ENCODE results near the gene FAM53B.

The FAM53B gene

DNA sequence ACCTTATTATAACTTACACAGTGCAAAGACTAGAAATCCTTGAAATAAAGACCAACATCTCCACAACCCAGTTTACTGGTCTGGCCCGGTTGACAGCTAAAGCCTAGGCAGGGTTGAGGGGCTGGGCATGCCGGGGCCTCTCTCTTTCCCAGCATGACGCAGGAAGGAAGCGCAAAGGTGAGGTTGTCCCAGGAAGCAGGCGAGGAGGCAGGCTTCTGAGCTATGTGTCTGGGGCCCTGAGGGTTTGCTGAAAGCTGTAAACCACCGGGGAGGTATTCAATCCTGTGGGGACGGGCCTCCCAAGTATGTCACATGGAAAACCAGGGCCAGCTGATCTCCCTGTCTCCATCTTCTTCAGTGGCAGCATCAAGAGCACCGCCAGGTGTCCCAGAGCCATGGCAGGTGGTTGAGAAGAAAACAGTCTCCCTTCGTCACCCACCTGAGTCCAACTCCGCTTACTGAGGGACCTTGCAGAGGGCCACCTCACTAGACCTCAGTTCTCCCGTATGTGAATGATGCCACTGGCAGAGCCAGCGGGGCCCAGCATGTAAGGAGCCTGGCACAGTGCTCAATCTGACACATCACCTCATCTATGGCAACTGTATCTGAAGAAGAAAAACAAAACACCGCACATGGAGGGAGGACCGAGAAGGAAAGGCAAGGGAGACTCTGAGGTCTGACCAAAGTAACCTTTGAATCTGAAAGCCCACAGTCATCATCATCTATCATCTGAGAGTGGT lies 49.5 kb downstream of the FAM53B start:
- DNase-seq, result no peak

DNA sequence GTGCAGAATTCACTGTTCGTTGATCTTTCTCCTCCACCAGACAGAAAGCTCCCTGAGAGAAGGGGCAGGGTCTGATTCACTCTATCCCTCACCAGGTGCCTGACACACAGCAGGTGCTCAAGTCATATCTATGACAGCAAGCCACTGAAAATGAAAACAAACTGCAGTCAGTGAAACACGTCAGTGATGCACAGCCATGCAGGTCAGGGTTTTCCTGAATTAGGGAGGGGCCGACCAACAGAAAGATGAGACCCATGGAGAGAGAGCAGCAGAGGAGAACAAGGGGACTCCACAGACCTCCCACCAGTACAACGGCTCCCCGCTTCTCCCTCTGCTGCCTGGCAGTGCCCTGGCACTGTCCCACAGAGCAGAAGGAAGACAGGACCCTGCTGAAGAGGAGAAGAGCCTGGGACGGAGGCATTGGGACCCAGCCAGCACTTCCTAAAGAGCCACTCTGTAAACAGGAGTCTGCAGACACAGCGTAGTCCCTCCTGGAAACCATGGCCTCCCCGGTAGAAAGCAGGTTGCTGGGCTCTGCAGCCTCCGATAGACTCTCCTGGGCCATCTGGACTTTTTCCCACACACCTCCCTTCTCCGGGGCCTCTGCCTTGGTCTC lies 50.3 kb downstream of the FAM53B start:
- DNase-seq, result no peak

GRCh38 chr10:124693396-124693795 lies 50.8 kb downstream of the FAM53B start:
- peak; percentile 55 for DNase-seq

DNA sequence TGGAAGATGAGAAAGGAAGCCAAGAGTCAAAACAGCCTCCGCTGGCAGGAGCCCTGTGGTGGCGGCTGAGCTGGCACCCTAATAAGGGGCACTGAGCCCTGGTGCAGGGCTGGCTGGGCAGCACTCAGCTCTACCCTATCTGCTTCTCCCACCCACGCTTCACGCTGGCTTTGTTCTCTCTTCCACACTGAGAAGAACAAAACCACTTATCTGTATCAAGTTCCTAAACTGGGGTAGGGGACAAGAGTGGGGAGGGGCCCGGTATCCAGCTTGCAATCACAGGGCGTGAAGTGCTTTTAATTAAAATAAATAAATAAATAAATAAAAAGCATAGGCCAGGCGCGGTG lies 52.1 kb downstream of the FAM53B start:
- no peak for DNase-seq

GRCh38 chr10:124691421-124692099 lies 52.6 kb downstream of the FAM53B start:
- DNase-seq, result no peak

GRCh38 chr10:124691002-124691401 lies 53.2 kb downstream of the FAM53B start:
- DNase-seq, result peak; percentile 92

DNA sequence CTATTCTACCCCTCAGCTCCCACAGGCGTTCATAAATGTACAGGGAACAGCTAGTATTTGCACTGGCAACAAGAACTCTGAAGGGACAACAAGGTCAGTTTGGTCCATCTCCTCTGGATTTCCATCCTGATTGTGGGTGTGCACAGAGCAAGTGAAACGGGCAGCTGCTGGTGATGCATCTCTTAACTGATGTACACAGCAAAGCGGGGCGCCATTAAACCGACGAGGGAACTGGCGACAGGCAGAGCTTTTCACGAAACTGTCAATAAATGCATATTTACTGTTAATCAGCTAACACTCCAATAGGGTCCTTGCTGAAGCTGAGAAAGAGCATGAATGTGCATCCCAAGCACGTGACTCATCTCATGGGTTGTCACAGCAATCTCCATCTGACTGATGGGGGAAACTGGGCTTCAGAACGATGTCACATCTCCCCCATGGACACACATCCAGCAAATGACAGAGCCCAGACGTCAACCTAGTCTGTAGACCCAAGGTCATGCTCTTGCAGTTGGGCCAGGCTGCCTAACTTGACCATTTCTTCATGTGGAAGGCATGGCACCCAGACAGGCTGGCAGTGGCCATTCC lies 54.2 kb downstream of the FAM53B start:
- DNase-seq, result no peak

DNA sequence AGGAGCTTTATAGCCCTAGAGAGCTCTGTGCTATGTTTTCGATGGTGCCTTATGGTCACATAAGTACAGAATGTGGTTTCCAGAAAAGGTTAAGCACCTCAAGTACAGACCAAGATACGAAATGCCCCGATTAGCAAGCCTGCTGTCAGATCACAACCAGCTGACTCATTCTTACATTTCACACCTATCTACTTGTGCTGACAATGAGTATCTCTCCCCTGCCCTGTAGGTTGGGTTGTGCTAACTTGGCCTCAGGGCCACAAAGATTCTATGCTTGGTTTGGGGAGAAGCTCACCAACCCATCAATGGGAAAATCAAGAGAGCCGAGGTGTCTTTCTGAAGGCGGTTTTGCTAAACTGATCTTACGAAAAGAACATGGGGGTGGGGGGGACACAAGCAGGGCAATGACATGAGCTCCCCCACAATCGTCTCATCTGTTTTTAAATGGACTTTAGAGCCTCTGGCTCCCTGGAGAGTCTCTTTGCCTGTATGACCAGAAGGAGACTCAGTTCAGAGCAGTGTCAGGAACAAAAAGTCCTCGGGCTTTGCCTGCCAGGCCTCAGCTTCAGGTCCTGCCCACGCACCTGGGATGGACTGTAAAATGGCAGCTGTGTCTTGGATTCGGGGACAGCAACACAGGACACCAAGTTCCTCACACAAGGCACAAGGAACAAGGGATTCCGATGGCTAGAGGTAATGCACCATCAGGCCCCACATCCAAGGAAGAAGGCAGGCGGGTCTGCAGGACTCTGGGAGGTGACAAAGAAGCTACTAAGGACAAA lies 55.1 kb downstream of the FAM53B start:
- no peak for DNase-seq

- DNase-seq, result no peak
Measured at GRCh38 chr10:124688386-124688785, 55.8 kb downstream of the FAM53B start.

DNA sequence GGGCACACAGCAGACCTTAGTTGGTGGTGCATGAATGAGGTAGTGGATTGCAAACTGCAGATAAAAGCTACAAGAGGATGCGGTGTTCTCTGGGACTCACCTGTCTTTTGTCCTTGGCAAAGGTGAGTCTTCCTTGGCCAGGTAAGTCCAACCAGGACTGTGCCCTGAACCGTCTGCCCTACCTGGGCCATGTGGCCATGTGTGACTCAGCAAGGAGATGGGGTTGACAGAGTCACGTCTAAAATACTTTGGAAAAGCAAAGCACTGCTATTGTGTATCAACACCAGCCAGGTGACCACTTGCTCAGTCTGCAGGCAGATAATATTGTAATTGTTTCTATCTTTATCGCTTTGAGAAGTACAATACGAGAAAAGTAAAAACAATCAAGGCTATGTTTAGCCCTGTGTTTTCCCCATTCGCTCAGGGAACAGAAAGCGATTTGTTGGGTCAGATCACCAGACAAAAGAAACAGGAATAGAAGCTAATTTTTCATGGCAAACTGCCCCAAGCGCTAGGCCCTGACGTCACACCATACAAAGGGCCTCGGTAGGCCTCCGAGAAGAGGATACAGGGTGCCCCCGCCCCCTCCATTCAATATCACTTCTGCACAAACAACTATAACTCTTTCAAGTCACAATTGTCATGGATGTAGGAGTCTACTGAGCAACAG lies 57.3 kb downstream of the FAM53B start:
- DNase-seq, result no peak

DNA sequence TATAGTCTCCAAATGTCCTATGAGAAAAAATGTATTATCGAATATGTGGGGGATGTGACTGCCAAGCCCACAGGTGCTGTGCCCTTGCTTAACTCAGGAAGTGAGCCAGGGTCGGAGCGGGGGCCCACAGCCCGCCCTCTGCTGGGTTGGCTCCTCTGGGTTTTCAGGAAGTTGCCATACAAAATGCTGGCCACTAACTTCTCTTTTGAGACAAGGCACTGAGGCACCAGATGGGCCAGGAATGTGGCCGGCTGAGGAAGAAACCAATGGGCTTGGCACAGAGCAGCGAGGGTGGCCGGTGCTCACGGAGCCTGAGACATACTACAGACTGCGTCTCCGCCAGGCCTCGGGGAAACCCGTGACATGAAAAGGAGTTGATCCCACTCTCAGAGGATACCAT lies 58.9 kb downstream of the FAM53B start:
- DNase-seq, result no peak

DNA sequence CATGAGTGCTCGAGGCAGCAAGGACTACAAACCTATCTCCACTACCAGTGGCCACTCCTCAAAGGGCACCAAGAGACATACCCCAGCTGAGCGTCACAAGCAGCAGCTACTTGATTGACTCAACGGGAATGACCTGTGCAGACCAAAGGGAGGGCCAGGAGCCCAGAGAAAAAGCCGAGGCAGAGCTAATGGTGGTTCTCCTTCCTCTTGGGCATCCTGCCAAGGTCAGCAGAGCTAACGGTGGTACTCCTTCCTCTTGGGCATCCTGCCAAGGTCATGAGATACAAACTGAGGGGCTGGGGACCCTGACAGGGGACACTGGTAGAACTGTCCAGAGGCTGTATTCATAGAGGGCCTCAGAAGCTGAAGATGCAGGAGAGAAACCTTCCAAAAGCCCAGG lies 60.4 kb downstream of the FAM53B start:
- DNase-seq, result no peak

DNA sequence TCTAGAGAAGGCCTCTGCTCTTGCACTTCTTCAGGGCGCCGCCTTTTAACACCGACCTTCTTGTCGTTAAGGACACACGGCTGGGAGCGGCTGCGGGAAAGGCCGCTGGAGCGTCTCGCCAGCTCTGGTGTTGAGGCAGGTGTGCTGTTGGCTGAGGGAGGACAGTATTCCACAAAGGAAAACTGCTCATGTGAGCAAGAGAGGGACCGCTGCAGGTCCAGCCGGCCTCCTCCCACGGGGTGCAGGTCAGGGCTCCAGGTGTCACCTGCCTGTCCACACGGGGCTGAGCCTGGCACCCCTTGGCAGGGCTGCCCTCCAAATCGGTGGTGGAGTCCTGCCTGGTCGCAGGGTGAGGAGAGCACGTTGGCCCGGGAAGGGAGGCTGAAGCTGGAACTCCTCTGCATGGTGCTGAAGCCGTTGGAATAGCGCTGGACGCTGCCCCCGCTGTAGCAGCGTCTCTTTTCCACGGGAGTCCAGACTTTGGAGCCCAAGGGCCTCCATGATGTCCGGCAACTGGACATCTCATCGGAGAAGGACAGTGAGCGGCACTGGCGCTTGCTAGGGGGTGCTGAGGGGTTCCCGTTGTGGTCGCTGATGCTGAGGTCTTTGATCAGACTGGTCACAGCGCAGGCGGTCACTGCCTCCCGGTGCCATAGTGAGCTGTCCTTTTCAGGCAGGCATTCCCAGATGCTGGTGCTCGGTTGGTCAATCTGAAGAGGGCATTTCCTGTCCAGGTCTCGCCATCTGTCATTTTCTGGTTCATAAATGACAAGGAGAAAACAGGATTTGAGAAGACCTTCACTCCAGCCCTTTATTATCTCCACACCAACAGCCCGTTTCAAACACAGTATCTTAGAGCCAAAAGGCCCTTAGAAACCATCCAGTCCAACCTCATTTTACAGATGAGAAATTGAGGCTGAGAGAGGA lies 62.3 kb downstream of the FAM53B start:
- DNase-seq, result no peak

DNA sequence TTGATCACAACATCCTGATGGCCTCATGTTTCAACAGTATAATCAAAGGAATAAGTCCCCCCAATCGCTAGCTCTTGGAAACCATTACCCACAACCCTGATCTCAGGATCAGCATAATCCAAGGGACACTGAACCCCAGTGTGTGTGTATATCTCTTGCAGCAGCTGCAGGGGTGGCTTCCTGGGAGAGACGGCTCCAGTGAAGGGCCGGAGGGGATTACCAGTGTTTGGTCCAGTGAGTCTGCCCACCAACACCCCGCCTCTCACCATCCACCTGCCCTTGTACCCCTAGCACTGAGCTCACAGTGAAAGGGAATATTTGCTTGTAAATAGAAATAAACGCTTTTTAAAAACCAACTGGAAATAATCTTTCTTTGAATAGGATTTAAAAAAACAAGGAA lies 63.1 kb downstream of the FAM53B start:
- no peak for DNase-seq

DNA sequence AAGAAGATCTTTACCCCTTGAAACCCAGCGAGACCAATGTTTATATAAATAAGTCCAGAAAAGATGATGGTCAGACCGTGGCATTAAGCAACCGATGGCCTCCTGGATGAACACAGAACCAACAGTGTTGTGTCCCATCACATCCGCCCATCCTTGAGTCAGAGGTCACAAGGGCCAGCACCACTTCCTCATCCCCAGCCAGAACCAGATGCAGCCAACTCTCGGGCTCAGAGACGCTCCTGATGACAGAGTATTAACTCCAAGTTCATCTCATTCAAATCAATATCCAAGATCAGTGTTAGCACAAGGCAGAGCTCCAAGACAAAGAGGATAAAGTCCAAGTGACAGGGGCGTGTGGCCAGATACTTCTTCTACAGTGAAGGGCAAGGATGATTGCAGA lies 63.5 kb downstream of the FAM53B start:
- DNase-seq, result no peak

GRCh38 chr10:124679401-124679800 lies 64.8 kb downstream of the FAM53B start:
- no peak for DNase-seq

DNA sequence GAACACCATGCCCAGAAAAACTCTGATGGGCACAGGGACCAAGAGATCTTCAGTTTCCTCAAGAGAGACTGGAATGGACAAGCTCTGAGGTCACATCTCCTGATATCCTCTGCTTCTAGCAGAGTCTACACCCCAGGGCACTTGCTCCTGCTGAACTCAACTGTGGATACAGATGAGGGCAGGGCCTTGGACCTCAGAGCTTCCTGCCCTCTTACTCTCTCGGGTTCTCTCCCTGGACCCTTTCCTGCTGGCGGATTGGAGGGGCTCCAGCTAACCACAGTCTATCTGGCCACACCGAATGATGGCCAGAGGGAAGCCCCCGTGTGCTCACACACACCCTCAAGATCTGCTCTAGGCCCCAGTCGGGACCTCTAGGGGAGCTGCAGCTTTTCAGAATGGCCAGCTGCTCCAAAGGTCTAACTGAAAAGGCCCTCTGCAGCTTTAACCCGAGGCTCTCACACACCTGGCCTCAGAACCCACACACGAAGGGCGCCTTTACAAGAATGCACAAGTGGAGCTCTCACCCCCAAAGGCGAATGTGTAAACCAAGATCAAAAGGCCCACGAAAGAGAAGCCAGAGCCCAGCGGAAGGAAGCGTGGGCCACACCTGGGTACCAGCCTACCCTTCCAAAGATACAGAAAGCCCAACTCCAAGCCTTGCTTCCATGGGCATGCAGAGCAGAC lies 65.5 kb downstream of the FAM53B start:
- no peak for DNase-seq

DNA sequence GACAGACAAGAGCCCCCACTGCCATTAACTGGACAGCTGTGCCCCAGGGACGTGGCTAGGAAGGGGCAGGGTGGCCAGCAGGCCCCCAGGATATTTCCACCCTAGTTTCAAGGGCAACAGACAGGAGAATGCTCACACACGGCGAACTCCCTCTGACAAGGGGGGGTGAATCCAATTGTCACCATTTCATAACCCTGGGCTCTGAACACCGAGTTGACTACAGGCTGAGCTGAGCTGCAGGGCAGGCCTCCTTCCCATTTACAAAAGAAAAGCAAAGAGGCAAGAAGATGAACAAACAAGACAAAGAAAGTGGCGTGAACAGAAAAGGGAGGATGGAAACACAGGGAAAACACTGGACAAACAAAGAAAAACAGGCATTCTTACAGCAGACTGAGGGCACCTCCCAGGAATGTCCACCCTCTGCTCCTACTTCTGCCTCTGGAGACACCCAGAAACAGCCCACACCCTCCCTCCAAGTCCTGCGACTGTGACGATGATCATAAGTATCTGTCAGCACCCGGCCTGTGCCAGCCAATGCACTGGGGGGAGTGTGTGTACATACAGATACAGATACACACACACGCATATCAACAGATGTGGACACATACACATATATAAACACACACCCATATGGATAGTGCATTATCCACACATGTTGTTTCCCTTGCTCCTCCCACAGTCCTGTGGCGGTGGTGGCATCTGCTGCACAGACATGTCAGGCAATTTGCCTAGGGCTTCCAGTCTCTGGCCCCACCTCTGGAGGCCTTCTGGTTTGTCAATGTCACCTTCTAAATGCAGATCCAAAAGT lies 66.2 kb downstream of the FAM53B start:
- DNase-seq, result no peak

GRCh38 chr10:124677293-124677699 lies 66.9 kb downstream of the FAM53B start:
- no peak for DNase-seq

Data from NCI-H1436 treated with DMSO at 0.1 percent for 48 hours (cell line).